NCI-H2171 (cell line): ENCODE measurements around the gene EEF1A2.
"Not testable (repeated sequence)": the region's sequence is repeated elsewhere in the genome, so short reads cannot be mapped to it uniquely, and the experiment has no call there.

Experiments
- DNase-seq: peaks from one replicate; lab custom pipeline; 2025; lab: John Stamatoyannopoulos, UW

Gene EEF1A2

DNA sequence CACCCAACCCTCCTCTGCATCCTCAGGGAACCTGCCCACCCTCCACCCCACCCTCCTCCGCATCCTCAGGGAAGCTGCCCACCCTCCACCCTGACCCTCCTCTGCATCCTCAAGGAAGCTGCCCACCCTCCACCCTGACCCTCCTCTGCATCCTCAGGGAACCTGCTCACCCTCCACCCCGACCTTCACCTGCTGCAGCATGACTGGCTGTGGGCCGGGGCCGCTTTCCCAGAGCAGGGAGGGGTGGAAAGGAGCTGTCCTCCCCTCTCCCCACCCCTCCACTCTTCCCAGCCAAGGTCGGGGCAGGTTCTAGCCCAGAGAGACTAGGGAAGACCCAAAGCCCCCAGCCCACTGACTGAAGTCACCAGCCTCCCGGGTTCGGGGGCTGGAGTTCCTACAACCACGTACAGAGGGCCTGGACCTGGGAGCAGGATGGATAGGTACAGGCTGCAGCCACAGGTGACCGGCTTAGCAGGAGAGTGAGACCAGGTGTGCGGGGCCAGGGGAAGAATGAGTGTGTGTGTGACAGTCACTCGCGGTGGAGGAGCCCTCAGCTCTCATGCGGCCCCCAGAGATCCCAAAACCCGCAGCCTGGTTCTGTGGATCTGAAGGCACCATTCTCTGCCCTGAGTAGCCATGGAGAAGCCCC is 11.6 kb downstream of the EEF1A2 start:
- DNase-seq, result no peak

DNA sequence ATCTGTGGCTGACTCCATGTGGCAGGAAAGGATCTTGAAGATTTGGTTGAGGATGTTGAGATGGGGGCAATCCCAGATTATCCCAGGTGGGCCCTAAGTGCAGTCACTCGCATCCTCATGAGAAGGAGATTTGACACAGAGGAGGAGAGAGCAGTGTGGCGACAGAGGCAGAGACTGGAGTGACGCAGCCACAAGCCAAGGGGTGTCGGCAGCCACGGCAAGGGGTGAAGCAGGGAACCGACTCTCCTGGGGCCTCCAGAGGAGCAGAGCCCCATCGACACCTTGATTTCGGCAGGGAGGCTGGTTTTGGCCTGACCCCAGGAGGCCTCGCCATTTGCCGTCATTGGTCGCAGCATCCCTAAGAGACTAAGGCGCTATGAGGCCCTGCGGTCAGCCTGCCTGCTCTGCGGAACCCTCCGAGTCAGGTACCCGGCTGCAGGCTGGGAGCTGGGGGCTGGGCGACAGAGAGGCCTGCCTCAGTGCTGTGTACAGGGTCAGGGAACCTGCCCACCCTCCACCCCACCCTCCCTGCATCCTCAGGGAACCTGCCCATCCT is 12.5 kb downstream of the EEF1A2 start:
- DNase-seq, result no peak

DNA sequence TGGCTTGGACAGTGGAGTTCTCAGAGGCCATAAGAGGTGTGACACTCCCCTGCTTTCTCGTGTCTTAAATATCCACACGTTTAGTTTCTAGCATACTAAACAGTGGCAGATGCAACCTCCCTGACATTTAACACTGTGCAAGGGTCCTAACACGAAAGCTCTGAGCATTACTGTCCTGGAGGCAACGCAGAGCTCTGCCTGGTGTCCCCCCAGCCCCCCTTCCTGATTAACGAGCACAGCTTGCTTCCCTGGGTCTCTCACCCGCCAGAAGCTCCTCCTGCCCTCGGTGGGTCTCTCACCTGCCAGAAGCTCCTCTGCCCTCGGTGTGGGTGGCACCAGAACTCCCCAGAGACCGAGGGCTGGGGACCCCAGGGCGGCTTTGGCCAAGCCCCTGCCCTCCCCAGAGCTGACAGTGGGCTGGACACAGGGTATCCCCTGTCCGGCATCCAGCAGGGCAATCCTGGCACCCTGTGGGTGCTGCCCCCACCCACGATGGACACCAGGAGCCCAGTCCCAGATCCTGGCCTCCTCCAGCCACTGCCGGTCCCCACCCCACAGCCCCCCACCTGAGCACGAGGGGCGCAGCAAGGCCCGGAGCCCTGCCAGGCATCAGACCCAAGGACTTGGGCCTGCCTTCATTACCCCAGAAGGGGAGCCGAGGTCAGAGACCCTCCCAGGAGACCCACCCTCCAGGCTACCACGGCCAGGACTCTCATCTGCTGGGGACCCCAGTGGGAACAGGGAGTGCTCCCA is 14.1 kb downstream of the EEF1A2 start:
- no peak for DNase-seq

DNA sequence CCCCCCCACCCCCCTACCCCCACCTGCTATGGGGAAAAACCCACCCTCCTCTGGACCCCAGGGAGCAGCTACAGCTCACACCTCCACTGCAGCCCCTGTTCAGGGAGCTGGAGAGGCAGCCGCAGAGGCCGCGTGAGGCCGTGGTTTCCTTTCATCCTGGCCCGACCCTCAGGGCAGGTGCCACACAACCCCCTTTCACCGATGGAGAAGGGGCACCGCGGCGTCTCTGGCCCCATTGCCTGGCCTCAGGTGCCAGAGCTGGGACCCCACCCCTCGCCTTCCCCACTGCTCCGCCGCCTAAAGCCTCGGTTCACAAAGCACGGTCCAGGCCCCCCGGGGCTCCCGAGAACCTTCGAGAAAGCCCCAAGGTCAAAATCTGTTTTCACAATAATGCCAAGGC is 14.6 kb downstream of the EEF1A2 start:
- no peak for DNase-seq

DNA sequence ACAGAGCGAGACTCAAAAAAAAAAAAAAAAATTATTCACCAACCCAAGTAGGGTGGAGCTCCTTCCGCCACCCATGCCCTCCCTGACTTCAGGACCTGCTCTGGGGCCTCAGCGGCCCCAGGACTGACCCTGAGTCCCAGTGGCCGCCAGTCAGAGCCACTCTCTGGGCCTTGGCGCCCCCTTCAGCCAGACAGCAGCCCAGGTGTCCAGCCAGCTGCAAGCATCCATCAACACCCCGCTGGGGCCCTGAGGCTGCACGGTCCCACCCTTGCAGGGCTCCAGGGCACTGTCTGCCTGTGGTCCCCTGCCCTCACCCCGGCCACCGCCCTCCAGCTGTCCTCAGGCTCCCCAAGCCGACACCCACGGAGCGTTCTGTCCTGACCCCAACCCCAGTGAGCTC is 15.0 kb downstream of the EEF1A2 start:
- DNase-seq, result no peak

DNA sequence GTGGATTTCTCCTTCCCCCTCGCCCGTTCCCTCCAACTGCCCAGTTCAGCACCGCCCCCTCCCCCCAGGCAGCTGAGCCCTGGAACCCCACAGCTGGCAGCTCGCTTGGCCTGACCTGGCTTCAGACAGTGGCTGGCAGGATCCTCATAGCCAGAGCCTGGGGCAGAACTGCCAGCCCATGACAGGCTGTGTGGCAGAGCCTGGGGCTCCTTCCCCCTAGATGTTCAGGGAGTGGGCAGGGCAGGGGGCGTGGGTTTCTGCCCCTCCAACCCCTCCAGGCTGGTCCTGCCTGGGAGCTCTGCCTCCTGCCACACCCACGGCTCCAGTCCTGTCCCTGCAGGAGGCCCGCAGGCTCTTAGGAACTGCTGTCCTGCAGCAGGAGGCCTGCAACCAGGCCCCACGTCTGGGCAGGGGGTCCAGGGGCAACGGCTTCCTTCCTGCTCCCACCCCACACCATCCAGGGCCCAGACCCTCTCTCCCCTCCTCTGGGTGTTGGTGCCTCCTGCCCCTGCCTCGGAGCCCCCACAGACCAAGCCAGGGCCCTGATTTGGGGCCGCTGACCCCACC is 16.8 kb downstream of the EEF1A2 start:
- no peak for DNase-seq

DNA sequence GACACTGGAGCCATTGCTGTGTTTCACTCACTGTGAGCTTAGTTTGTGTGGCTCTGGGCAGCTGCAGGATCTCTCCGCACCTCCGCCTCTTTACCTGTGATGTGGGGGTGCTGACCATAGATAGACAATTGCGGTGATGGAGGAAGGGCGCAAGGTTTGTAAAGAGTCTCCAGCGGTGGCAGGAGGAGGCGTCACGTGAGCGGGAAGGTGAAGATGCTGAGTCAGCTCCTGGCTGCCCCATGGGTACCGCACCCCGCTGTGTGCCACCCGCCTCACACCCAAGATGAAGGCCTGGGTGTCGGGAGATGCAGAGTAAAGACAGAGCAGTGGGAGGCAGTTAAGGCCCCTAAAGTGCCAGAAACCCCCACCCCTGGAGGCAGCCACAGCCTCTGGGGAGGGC is 17.4 kb downstream of the EEF1A2 start:
- no peak for DNase-seq

DNA sequence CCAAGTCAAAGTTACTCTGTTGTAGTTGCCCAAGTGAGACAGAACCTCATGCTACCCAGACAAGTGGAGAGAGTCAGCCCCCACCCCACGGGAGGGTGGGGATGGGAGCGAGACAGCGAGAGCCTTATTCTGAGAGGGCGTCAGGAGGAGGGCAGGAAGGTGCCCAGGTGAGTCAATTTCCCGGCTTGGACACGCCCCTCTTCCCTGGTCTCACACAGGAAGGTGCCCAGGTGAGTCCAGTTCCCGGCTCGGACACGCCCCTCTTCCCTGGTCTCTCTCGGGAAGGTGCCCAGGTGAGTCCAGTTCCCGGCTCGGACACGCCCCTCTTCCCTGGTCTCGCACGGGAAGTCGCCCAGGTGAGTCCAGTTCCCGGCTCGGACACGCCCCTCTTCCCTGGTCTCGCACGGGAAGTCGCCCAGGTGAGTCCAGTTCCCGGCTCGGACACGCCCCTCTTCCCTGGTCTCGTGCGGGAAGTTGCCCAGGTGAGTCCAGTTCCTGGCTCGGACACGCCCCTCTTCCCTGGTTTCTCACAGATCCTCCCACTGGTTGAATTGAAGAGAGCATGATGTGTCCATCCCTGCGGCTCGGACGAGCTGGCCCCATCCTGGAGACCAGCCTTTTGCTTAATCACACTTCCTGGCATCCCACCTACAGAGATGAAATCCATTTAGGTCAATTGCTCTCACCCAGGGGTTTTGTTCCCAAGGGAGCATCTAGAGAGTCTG is 19.0 kb downstream of the EEF1A2 start:
- DNase-seq, result not testable (repeated sequence)

DNA sequence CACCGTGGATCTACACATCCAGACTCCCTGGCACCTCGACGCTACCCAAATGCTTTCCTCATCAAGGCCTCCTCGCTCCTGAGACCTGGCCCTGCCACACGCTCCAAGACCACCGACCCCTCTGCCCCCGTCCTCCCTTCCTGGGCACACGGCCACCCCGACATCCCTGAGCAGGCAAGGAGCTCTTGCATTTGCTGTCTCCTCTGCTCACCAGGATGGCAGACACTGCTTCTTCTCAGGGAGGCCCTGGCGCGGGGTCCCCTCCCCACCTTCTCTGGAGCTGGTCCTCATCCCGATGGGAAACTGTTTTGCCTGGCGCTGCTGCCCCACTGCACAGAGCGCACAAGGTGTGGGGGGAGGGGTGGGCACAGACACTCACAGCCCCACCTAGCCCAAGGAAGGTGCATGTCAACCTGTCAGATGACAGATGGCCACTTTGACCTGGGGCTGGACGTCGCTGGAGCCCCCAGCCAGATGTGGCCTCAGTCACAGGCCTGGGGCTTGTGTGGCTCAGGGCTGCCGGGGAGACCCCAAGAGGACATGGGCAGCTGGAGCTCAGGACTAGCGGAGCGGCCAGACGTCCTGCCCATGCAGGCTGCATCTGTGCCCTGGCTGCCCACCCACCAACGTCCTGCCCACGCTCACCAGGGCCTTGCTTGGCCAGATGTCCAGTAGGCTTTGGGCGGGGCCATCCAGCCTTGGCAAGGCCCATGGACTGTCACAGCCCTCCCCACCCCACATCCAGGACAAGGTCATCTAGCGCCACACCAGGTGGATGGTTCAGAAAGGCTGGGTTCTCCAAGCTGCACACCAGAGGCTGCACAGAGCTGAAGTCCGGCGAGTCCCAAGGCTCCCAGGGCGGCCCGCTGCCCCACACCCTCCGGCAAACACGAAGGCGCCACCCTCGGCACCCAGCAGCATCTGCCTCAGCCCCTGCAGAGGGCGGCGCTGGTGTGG is 20.3 kb downstream of the EEF1A2 start:
- DNase-seq, result no peak

DNA sequence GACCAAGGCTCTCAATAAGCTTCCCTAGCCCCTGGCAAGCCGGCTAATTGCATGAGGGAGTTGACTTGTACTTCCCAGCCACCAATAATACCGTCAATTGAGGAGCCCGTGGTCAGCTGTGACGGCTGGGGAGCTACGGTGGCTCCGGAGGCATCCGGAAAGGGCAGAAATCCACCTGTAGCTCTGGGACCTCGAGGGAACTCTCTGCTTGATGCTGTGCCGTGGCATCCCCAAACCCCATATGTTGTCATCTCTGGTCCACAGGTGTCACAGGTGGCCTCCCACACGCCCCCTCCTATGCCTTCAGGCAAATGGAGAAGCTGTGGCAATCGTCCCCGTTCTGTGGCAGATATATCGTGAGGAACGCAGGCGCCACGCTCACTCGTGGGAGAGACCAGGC is 20.9 kb downstream of the EEF1A2 start:
- DNase-seq, result no peak

DNA sequence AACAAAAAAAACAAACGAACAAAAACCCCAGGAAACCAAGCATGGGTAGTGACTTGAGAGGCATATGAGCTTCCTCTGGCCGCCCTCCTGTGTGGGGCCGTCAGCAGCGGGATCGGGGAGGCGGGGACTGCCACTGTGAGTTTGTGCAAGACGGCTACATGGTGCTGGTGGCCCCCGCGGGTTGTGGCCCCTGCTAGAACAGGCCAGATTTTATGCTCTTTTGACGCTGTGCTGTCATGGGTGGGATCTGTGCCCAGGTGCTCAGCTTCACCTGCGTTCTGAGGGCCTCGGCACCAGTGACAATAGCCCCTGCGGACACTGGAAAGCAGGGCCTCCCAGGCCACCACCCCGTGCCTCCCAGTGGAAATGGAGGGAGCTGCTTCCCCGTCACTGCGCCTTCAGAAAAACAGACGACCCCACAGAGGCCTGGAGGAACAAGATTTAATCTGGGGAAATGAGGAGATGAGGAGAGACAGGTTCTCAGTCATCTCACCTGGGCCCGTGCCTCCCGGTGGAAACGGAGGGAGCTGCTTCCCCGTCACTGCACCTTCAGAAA is 21.7 kb downstream of the EEF1A2 start:
- DNase-seq, result no peak

DNA sequence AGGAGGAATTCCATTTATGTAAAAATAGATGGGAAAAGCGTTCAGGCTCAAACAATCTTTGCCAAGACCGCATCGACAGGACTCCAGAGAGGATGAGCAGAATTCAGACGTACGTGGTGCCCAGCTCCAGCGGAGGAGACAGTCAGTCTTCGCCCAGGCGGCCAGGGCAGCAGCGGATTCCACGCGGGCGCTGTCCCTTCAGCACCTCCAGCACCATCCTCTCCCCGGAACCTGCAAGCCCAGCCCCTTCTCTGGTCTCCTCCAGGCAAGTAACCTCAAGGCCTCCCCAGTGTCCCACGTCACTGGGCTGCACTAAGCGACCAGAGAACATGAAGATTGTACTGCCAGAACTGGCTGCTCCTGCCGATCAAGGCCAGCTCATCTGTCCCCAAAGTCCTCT is 23.7 kb downstream of the EEF1A2 start:
- DNase-seq, result no peak

DNA sequence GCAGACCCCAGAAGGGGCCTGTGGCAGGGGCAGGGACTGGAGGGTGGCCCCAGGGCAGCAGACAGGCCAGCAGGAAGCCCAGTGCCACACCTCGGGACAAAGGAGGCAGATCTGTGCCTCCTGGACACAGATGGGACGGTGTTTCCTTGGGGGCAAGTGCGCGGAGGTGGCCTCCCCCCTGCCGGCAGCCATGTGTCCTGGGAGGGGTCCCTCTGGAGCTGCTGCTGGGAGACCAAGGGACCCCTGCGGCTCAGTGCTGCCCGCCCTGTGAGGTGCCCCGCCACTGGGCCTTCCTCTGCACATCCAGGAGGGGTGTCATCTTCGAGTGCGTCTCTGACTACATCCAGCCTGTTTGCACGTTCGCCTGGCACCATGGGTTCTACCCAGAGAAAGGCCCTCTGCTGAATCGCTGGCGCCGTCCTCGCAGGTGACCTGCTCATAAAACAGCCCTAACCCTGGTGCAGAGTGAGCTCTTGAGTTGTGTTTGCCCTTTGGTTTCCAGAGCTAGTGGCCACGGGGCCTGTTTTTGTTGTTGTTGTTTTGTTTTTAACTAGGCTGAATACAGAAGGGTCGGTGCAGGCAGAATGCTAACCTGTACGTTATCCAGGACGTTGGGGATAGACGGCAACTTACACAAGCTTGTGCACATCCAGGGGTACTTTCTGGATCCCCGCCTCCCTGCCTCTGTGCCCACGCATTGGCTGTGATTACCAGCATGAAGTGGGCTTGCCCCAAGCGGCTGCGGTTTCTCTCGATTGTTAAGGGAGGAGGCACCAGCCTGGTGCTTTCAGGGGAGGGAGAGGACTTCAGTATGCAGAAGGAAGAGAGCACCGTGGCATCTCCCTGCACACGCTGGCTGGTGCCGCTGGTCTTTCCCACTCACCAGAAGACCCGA is 25.1 kb downstream of the EEF1A2 start:
- no peak for DNase-seq

DNA sequence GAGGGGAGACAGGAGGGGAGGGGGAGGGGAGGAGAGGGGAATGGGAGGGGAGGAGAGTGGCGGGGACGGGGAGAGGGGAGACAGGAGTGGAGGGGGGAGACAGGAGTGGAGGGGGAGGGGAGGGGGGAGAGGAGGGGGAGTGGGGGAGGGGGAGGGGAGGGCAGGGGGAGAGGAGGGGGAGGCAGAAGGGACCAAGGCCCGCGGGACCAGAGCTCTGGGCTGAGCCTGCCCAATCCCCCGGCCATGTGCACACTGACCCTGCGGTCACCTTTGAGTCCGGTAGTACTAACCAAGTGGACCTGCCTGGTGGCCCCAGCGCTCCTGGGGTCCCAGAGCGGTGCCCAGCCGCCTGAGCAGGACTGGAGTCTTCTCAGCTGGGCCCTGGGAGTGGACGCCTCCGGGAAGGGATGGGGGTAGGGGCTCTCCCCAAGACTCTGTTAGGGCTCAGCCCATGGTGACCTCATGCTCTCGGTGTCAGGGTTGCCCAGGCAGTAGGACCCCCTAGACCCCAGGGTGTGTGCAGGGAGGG is 26.0 kb downstream of the EEF1A2 start:
- no peak for DNase-seq

DNA sequence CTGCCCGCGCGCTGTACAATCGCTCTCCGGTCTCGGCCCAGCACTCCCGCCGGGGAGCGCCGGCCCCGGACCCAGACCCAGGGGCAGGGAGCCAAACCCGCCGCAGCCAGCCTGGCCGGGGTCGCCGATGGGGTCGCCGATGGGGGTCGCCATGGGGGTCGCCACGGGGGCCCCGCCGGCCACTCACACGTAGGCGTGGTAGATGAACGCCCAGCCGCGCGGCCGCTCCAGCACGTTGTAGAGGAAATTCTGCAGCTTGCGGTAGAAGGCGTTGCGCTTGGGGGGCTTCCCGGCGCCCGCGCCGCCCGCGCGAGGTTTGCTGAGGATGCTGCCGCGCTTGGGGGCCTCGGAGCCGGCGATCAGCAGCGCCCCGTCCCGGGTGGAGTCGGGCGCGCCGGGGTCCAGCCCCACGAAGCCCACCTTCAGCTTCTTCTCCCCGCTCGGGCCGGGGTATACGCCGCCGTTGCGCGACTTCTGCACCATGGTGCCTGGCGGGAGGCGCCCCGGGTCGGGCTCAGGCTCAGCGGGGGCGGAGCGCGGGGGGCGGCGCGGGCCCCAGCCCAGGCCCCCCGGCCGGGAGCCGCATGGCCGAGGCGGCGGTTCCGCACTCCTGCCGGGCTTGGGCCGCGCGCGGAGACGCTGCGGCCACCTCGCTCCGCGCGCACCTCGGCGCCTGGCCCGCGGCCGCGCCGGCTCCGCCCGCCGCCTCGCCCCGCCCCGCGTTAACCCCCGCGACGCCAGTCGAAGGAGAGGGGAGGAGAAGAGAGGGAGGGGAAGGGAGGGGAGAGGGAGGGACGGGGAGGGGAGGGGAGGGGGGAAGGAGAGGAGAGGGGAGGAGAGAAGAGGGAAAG is 26.7 kb downstream of the EEF1A2 start, which contains the start of gene KCNQ2:
Gene KCNQ2 (minus strand): TSS at position 675 of the 851 bp plus-strand sequence. CDS start 192 bp downstream, at position 483.
- peak; percentile 76 for DNase-seq

DNA sequence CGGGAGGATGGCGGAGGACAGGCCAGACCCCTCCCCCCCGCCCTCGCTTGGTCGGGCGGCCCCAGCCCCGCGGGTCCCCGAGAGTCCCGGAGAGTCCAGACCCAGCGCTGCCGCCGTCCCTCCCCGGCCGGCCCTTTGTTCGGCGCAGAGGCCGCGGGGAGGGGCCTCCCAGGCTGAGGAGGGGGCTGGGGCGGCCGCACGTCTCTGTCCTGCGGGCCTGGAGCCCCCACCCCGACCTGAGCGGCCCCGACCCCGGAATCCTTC is 27.2 kb downstream of the EEF1A2 start:
- DNase-seq, result no peak

DNA sequence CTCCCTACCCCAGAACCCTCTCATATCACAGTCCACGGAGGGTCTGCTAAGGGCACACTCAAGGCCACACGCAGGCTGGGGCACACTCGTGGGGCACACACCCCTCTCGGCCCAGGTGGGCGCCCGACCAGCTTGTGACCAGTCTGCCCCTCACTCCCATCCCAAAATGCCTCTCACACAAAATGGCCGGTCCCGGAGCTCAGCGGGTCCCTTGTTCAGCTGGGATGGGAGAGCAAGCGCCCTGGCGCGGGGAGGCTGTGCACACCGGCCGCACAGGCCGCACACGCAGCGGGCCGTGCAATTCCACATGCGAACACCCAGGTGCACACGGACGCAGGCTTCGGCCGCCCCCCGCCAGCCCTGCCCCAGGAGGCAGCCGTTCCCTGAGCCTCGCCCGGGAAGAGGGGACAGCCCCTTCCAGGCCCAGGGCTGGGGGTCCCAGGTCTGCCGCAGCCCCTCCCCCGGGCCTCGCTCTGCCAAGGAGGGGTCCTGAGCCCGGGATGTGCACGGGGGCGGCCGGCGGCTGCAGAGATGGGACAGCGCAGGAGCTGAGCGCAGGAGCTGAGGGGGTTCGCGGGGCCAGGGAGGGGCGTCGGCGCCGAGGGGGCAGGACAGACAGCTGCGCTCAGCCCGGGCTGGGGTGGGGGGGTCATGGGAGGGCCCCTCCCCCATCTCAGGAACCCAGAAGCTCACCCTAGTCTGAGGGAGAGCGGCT is 27.7 kb downstream of the EEF1A2 start:
- DNase-seq, result no peak

DNA sequence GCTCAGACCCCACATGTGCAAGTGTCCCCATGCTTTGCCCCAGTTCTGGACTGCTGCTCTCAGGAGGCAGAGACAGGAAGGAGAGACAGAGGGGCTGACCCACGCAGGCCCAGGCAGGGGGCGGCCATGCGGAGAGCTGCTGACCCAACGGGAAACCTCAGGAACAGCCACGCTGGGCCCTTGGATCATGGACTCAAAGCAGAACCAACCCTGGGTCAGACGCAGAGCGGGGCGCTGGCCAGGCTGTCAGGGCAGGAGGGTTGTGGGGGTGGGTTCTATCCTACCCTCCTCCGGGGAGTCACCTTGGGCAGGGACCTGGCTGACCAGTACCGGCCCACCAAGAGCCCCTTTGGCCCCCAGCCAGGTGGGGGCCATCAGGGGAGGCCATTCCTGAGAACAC is 28.5 kb downstream of the EEF1A2 start:
- no peak for DNase-seq
